ENCODE results near the gene RHBG. TPM values are rescaled to one million over a fixed set of nuclear protein-coding genes. Genes with fewer than 3 reads are reported as not detected.

RHBG gene
- total RNA-seq, 2 experiments from 2014 or later: not detected

DNA sequence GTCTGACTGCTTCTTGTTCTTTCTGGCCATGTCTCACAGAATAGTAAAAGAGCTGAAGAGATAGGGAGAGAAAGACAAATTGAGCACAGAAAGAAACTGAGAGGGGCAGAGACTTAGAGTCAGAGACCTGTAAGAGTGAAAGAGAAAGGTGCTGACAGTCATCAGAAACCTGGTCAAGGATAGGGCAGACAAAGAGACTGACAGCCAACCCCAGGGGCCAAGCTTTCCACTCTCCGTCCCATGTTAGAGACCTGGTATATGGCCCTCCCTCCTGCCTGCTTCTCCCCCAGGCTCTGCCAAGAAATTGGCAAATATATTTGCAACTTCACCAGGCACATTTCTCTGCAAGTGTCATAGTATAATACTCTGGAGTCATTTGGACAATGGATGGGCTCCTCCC is 64.6 kb downstream of the RHBG start:
- H3K9me3 Mint-ChIP-seq: no peaks in the 10 kb centered on the region
- H3K27ac Mint-ChIP-seq: no peak overlapping the region
- ATAC-seq (ENCODE audit: low read depth) (no peak), DNase-seq (no peak)
- H3K4me3 Mint-ChIP-seq: no peak overlapping the region
- H3K4me1 Mint-ChIP-seq: peaks cover 27% of the 10 kb centered on the region
- POLR2A ChIA-PET: no interaction called here
- H3K27me3 Mint-ChIP-seq: peaks cover 92% of the 10 kb centered on the region
- no peaks in the 10 kb centered on the region for H3K36me3 Mint-ChIP-seq

Small RNA genes lying within 50 kb of the gene (microRNA-seq; reads per million reads assigned to microRNA genes)
- not detected for gene MIR9-1

Other genes with a start within 250 kb of the RHBG start
- 10 to 100 TPM in 1 of 2 experiments, 1 to 10 TPM in 1; 9.8 to 10.2 TPM for gene SEMA4A, start 215.6 kb upstream of the RHBG start, total RNA-seq
- 10 to 100 TPM; 30.9 to 35.3 TPM for gene SLC25A44, start 175.1 kb upstream of the RHBG start, total RNA-seq
- gene PMF1, start 156.2 kb upstream of the RHBG start, total RNA-seq: 10 to 100 TPM; 66.2 to 71.2 TPM
- 1 to 10 TPM; 3.3 to 4.8 TPM for gene BGLAP, start 127.0 kb upstream of the RHBG start, total RNA-seq
- 1 to 10 TPM; 7.0 TPM for gene PAQR6, start 121.2 kb upstream of the RHBG start, total RNA-seq
- 10 to 100 TPM; 72.3 to 76.4 TPM for gene SMG5, start 86.4 kb upstream of the RHBG start, total RNA-seq
- 10 to 100 TPM; 12.3 to 12.8 TPM for gene TMEM79, start 84.9 kb upstream of the RHBG start, total RNA-seq
- 10 to 100 TPM; 27.5 to 27.8 TPM for gene GLMP, start 73.5 kb upstream of the RHBG start, total RNA-seq
- gene VHLL, start 69.9 kb upstream of the RHBG start, total RNA-seq: not detected
- 100 to 1,000 TPM; 163 to 165 TPM for gene CCT3, start 30.9 kb upstream of the RHBG start, total RNA-seq
- gene TSACC, start 30.7 kb upstream of the RHBG start, total RNA-seq: not detected
- gene MEF2D, start 131.6 kb downstream of the RHBG start, total RNA-seq: 10 to 100 TPM; 52.4 to 54.4 TPM
- 10 to 100 TPM; 26.1 to 30.3 TPM for gene IQGAP3, start 203.4 kb downstream of the RHBG start, total RNA-seq
- 10 to 100 TPM; 22.7 to 24.1 TPM for gene TTC24, start 210.5 kb downstream of the RHBG start, total RNA-seq
- 10 to 100 TPM; 53.8 TPM for gene NAXE, start 222.6 kb downstream of the RHBG start, total RNA-seq
- 10 to 100 TPM; 29.7 to 31.1 TPM for gene GPATCH4, start 232.3 kb downstream of the RHBG start, total RNA-seq

Measured in activated naive CD8-positive, alpha-beta T cell treated with anti-CD3 and anti-CD28 coated beads, Interleukin-2, amount 10 ng/mL, durations not matched to agents 7 days and 5 days (primary cell).